ENCODE measurements around the gene BNIPL. TPM values are rescaled to one million over a fixed set of nuclear protein-coding genes. Genes with fewer than 3 reads are reported as not detected.

BNIPL gene
- total RNA-seq, 2 donors from 2014 or later: 0.22 to 0.24 TPM

GRCh38 chr1:151001602-151002001 lies 34.8 kb upstream of the BNIPL start:
- no peak overlapping the region for H3K27ac ChIP-seq
- H3K4me1 ChIP-seq: peaks cover 0 to 42% of the 10 kb centered on the region in 2 donors
- no peak for TF ChIP-seq CTCF (IDR thresholded peaks at IDR 0.05)
- H3K27me3 ChIP-seq: no peaks in the 10 kb centered on the region
- H3K36me3 ChIP-seq: peaks cover 62% of the 10 kb centered on the region
- no peak for DNase-seq (ENCODE audit: low spot score)
- no peaks in the 10 kb centered on the region for H3K9me3 ChIP-seq
- H3K4me3 ChIP-seq: no peak overlapping the region

- no peak overlapping the region for H3K27ac ChIP-seq
Observed at GRCh38 chr1:151002051-151002450, 34.3 kb upstream of the BNIPL start.

GRCh38 chr1:151002611-151003010 lies 33.8 kb upstream of the BNIPL start:
- no peak for DNase-seq (ENCODE audit: low spot score)
- no peaks in the 10 kb centered on the region for H3K9me3 ChIP-seq
- peaks cover 0 to 51% of the 10 kb centered on the region in 2 donors for H3K4me1 ChIP-seq
- H3K27me3 ChIP-seq: no peaks in the 10 kb centered on the region
- no peak for TF ChIP-seq CTCF (IDR thresholded peaks at IDR 0.05)
- peak overlapping the region in 1 of 2 donors; percentile 25 for H3K27ac ChIP-seq
- H3K36me3 ChIP-seq: peaks cover 52% of the 10 kb centered on the region
- H3K4me3 ChIP-seq: no peak overlapping the region

More at GRCh38 chr1:151002051-151002450, 34.3 kb upstream of the BNIPL start:
- Histone ChIP-seq H3K4me1 (peaks cover 0 to 46% of the 10 kb centered on the region in 2 donors), H3K27me3 (no peaks in the 10 kb centered on the region), H3K9me3 (no peaks in the 10 kb centered on the region), H3K4me3 (no peak overlapping the region), H3K36me3 (peaks cover 57% of the 10 kb centered on the region)
- no peak for DNase-seq (ENCODE audit: low spot score)
- no peak for TF ChIP-seq CTCF (IDR thresholded peaks at IDR 0.05)

GRCh38 chr1:151003180-151003579 lies 33.2 kb upstream of the BNIPL start:
- peaks cover 0 to 56% of the 10 kb centered on the region in 2 donors for H3K4me1 ChIP-seq
- peak overlapping the region; percentile 7 to 20 for H3K4me3 ChIP-seq
- no peaks in the 10 kb centered on the region for H3K27me3 ChIP-seq
- H3K36me3 ChIP-seq: peaks cover 46% of the 10 kb centered on the region
- no peak for DNase-seq (ENCODE audit: low spot score)
- no peaks in the 10 kb centered on the region for H3K9me3 ChIP-seq
- peak overlapping the region in 1 of 2 donors; percentile 25 for H3K27ac ChIP-seq
- TF ChIP-seq CTCF (IDR thresholded peaks at IDR 0.05): no peak

- H3K4me1 ChIP-seq: peaks cover 0 to 71% of the 10 kb centered on the region in 2 donors
Observed at GRCh38 chr1:151005729-151006319, 30.6 kb upstream of the BNIPL start.

More at GRCh38 chr1:151005729-151006319, 30.6 kb upstream of the BNIPL start:
- no peak for DNase-seq (ENCODE audit: low spot score)
- Histone ChIP-seq H3K36me3 (peaks cover 20% of the 10 kb centered on the region), H3K4me3 (peak overlapping the region; percentile 59), H3K9me3 (no peaks in the 10 kb centered on the region), H3K27ac (peak overlapping the region; percentile 96), H3K27me3 (no peaks in the 10 kb centered on the region)
- no peak for TF ChIP-seq CTCF (IDR thresholded peaks at IDR 0.05)

Data from right atrium auricular region (tissue), 2 donors.